Measurements from ENCODE around the gene TPRG1L.

Gene TPRG1L

DNA sequence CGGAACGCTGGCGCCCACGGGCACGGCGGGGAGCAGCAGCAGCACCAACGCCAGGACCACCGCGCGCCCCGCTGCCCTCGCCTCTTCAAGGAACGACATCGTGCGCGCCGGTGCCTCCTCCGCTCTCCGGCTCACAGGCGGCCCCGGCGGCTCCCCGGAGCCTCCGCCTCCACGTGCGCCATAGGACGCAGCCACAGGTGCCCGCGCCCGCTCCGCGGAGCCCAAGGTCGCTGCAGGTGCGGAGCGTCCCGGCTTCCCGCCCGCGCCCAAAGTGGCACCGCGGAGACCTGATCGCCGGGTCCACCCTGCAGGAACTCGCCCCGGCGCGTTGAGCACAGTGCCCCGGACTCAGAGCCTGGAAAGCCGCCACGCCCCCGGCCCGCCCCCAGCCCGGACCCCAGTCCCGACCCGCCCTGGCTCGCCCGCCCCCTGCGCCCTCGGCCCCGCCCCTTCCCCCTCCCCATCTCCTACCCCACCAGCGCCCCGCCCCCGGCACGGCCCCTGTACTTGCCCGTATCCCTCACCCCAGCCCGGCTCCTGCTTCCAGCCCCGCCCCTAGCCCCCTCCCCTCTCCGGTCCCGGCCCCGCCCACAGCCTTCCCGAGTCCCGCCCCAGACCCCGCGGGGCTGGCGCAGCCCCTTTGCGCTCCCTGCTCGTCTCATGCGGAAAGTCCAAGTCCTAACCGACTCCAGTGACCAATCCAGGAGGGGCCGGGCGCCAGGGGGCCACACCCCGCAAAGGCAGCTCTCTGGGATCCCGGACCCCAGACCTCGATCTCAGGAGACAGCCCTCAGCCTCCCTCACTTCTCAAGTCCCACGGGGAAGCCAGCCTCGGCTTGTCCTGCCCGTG lies 13.4 kb upstream of the TPRG1L start, which contains the start of gene MEGF6 (continued):
- no peak for TF ChIP-seq GLI2 (tag by site-specific recombination; IDR thresholded peaks at IDR 0.05; ENCODE audit: borderline replicate concordance, low read depth)
- TF ChIP-seq ZNF585B (tag by site-specific recombination; IDR thresholded peaks at IDR 0.05), result peak; percentile 7; the same call in 1 of the 2 replicates
- no peak for TF ChIP-seq HOXD13 (CRISPR knock-in tag; IDR thresholded peaks at IDR 0.05; ENCODE audit: borderline replicate concordance)
- TF ChIP-seq SCRT2 (tag by site-specific recombination; IDR thresholded peaks at IDR 0.05), result peak; percentile 98
- peak; percentile 17; the same call in 1 of the 2 replicates for TF ChIP-seq KLF8 (tag by site-specific recombination; IDR thresholded peaks at IDR 0.05)
- peak; percentile 76 for TF ChIP-seq KLF9 (tag by site-specific recombination; IDR thresholded peaks at IDR 0.05; ENCODE audit: low read depth)
- TF ChIP-seq ZNF114 (tag by site-specific recombination; IDR thresholded peaks at IDR 0.05), result no peak
- no peak for TF ChIP-seq ZNF223 (tag by site-specific recombination; IDR thresholded peaks at IDR 0.05)
- TF ChIP-seq, protein P1, sequence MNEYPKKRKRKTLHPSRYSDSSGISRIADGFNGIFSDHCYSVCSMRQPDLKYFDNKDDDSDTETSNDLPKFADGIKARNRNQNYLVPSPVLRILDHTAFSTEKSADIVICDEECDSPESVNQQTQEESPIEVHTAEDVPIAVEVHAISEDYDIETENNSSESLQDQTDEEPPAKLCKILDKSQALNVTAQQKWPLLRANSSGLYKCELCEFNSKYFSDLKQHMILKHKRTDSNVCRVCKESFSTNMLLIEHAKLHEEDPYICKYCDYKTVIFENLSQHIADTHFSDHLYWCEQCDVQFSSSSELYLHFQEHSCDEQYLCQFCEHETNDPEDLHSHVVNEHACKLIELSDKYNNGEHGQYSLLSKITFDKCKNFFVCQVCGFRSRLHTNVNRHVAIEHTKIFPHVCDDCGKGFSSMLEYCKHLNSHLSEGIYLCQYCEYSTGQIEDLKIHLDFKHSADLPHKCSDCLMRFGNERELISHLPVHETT (tag by site-specific recombination; IDR thresholded peaks at IDR 0.05), result no peak
- no peak for TF ChIP-seq ZNF600 (tag by site-specific recombination; IDR thresholded peaks at IDR 0.05)

- Histone ChIP-seq H3K27ac (ENCODE audit: extremely low read depth, low read depth, low read length) (no peak overlapping the region), H3K36me3 (ENCODE audit: control insufficient read depth in 2 of 2, insufficient read depth in 1 of 2, low read length in 2 of 2) (no peaks in the 10 kb centered on the region), H3K4me3 (ENCODE audit: low read depth, low read length) (no peak overlapping the region), H3K9me3 (ENCODE audit: control insufficient read depth, insufficient read depth, low read depth, low read length) (no peaks in the 10 kb centered on the region), H3K4me1 (ENCODE audit: control insufficient read depth, insufficient read depth, low read length) (no peaks in the 10 kb centered on the region; the same call in 1 of the 2 replicates)
- ChIA-PET CTCF (interaction anchor here (0.6 to 0.7 kb wide), 2 partner anchors 14 to 224 kb away, joined by 3 read pairs; no protein-coding TSS in a partner anchor), POLR2A (no interaction called here)
- TF ChIP-seq ZNF155 (tag by site-specific recombination; IDR thresholded peaks at IDR 0.05), result no peak
- TF ChIP-seq ZNF214 (tag by site-specific recombination; IDR thresholded peaks at IDR 0.05; ENCODE audit: borderline replicate concordance), result no peak
- 0 out of 2 replicates have a peak, but pooled peaks have one; percentile 24 for TF ChIP-seq ZNF341 (tag by site-specific recombination; IDR thresholded peaks at IDR 0.05; ENCODE audit: low read depth)
Observed at GRCh38 chr1:3612123-3612522, 12.7 kb upstream of the TPRG1L start.

- H3K36me3 ChIP-seq (ENCODE audit: control insufficient read depth in 2 of 2, insufficient read depth in 1 of 2, low read length in 2 of 2), result no peaks in the 10 kb centered on the region
- no peaks in the 10 kb centered on the region for H3K9me3 ChIP-seq (ENCODE audit: control insufficient read depth, insufficient read depth, low read depth, low read length)
- H3K4me1 ChIP-seq (ENCODE audit: control insufficient read depth, insufficient read depth, low read length), result no peaks in the 10 kb centered on the region; the same call in 1 of the 2 replicates
- no peak overlapping the region for H3K27ac ChIP-seq (ENCODE audit: extremely low read depth, low read depth, low read length)
- H3K4me3 ChIP-seq (ENCODE audit: low read depth, low read length), result no peak overlapping the region
- ChIA-PET CTCF (interaction anchor here (0.6 to 7.8 kb wide), 22 partner anchors 9 to 183 kb away, joined by 3 to 41 read pairs (median 3); no protein-coding TSS in a partner anchor), POLR2A (no interaction called here)
- TF ChIP-seq ZNF114 (tag by site-specific recombination; IDR thresholded peaks at IDR 0.05) (no peak), ZBTB10 (tag by site-specific recombination; IDR thresholded peaks at IDR 0.05) (no peak), IKZF3 (tag by site-specific recombination; IDR thresholded peaks at IDR 0.05) (no peak)
- TF ChIP-seq, protein P2, sequence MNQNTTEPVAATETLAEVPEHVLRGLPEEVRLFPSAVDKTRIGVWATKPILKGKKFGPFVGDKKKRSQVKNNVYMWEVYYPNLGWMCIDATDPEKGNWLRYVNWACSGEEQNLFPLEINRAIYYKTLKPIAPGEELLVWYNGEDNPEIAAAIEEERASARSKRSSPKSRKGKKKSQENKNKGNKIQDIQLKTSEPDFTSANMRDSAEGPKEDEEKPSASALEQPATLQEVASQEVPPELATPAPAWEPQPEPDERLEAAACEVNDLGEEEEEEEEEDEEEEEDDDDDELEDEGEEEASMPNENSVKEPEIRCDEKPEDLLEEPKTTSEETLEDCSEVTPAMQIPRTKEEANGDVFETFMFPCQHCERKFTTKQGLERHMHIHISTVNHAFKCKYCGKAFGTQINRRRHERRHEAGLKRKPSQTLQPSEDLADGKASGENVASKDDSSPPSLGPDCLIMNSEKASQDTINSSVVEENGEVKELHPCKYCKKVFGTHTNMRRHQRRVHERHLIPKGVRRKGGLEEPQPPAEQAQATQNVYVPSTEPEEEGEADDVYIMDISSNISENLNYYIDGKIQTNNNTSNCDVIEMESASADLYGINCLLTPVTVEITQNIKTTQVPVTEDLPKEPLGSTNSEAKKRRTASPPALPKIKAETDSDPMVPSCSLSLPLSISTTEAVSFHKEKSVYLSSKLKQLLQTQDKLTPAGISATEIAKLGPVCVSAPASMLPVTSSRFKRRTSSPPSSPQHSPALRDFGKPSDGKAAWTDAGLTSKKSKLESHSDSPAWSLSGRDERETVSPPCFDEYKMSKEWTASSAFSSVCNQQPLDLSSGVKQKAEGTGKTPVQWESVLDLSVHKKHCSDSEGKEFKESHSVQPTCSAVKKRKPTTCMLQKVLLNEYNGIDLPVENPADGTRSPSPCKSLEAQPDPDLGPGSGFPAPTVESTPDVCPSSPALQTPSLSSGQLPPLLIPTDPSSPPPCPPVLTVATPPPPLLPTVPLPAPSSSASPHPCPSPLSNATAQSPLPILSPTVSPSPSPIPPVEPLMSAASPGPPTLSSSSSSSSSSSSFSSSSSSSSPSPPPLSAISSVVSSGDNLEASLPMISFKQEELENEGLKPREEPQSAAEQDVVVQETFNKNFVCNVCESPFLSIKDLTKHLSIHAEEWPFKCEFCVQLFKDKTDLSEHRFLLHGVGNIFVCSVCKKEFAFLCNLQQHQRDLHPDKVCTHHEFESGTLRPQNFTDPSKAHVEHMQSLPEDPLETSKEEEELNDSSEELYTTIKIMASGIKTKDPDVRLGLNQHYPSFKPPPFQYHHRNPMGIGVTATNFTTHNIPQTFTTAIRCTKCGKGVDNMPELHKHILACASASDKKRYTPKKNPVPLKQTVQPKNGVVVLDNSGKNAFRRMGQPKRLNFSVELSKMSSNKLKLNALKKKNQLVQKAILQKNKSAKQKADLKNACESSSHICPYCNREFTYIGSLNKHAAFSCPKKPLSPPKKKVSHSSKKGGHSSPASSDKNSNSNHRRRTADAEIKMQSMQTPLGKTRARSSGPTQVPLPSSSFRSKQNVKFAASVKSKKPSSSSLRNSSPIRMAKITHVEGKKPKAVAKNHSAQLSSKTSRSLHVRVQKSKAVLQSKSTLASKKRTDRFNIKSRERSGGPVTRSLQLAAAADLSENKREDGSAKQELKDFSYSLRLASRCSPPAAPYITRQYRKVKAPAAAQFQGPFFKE (tag by site-specific recombination; IDR thresholded peaks at IDR 0.05; ENCODE audit: borderline replicate concordance), result no peak
Observed at GRCh38 chr1:3614755-3615742, 9.8 kb upstream of the TPRG1L start.
